ENCODE data around the gene ATP9B. TPM values are rescaled to one million over a fixed set of nuclear protein-coding genes. Genes with fewer than 3 reads are reported as not detected.

Gene ATP9B
- total and polyA plus RNA-seq, 2 experiments from 2014 or later: 8.5 to 12.8 TPM

DNA sequence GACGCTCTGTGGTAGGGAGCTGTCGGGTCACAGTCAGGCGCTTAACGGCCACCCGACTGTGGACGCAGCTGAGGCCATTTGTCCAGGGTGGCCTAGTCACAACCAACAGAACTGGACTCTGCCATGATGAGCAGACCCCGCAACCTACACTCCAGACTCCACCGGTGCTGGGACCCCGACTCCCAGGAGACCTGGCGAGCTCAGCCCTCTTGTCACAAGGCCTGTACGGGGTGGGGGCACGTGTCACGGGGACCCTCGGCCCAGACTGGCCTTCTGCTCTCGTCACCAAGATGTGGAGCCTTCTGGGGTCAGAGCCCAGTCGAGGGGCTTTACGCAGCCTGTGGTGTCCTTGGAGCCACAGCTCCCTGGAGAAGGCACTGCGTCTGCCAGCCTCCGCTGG, 349.0 kb downstream of the ATP9B start:
- no peaks in the 10 kb centered on the region for H3K36me3 ChIP-seq (ENCODE audit: low read depth)
- no peaks in the 10 kb centered on the region; the same call in 1 of the 2 replicates for H3K79me2 ChIP-seq (ENCODE audit: insufficient read depth)
- no peaks in the 10 kb centered on the region for H3K9me3 ChIP-seq (ENCODE audit: low read depth)
- WGBS, 2 experiments (ENCODE audit: low coverage in 1 of 2, low lambda C conversion rate in 2 of 2, missing lambda C conversion rate in 2 of 2): 93 to 96% methylated on average over 11 to 19 of the region's 19 CpGs
- H3K9me2 ChIP-seq (ENCODE audit: insufficient read depth): no peaks in the 10 kb centered on the region
- TF ChIP-seq EZH2 (IDR thresholded peaks at IDR 0.05; ENCODE audit: insufficient read depth, poor library complexity, severe bottlenecking): no peak
- TF ChIP-seq EZH2phosphoT487 (IDR thresholded peaks at IDR 0.05; ENCODE audit: insufficient read depth, low read depth): no peak
- in situ Hi-C loops (cut with MboI): no loop called here
- no peak overlapping the region for H3K9ac ChIP-seq
- no peaks in the 10 kb centered on the region for H4K20me1 ChIP-seq (ENCODE audit: insufficient read depth)
- no peak overlapping the region for H3K4me3 ChIP-seq
- peaks cover 13% of the 10 kb centered on the region for H3K4me1 ChIP-seq (ENCODE audit: insufficient read depth)
- no peak overlapping the region for H2AFZ ChIP-seq
- no peak for DNase-seq
- H3K27ac ChIP-seq: no peak overlapping the region
- no peaks in the 10 kb centered on the region for H3F3A ChIP-seq (ENCODE audit: insufficient read depth)
- H3K4me2 ChIP-seq (ENCODE audit: unreplicated experiment): no peak overlapping the region
- H3K27me3 ChIP-seq (replicated peaks; ENCODE audit: insufficient read depth): no peaks in the 10 kb centered on the region

DNA sequence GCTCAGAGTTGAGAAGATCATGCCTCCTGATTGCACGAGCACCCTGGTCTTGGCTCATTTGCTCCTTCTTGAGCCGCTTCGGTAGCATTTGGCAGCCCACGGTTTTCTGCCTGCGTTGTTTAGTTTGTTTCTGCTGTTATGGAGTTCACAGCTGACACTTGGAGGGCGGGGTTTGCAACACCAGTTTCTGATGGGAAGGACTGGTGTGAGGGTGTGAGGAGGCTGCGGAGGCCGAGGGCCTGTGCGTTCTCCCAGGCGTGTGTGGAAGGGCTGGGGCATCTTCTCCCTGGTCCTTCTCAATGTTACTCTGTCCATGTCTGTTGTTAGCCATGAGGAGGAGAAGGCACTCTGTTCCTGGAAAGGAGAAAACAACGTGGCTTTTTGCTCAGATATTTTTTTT, 349.4 kb downstream of the ATP9B start:
- WGBS, 2 experiments (ENCODE audit: low coverage in 1 of 2, low lambda C conversion rate in 2 of 2, missing lambda C conversion rate in 2 of 2): 83 to 84% methylated on average over 11 of the region's 11 CpGs
- Histone ChIP-seq H3K4me3 (no peak overlapping the region), H3K27me3 (replicated peaks; ENCODE audit: insufficient read depth) (no peaks in the 10 kb centered on the region), H3K9me2 (ENCODE audit: insufficient read depth) (no peaks in the 10 kb centered on the region), H3F3A (ENCODE audit: insufficient read depth) (no peaks in the 10 kb centered on the region), H3K36me3 (ENCODE audit: low read depth) (no peaks in the 10 kb centered on the region), H3K4me2 (ENCODE audit: unreplicated experiment) (no peak overlapping the region), H2AFZ (no peak overlapping the region), H3K4me1 (ENCODE audit: insufficient read depth) (peaks cover 13% of the 10 kb centered on the region), H3K27ac (no peak overlapping the region), H3K79me2 (ENCODE audit: insufficient read depth) (no peaks in the 10 kb centered on the region; the same call in 1 of the 2 replicates), H4K20me1 (ENCODE audit: insufficient read depth) (no peaks in the 10 kb centered on the region), H3K9ac (no peak overlapping the region), H3K9me3 (ENCODE audit: low read depth) (no peaks in the 10 kb centered on the region)
- in situ Hi-C loops (cut with MboI): no loop called here
- DNase-seq: no peak
- TF ChIP-seq EZH2phosphoT487 (IDR thresholded peaks at IDR 0.05; ENCODE audit: insufficient read depth, low read depth): no peak
- TF ChIP-seq EZH2 (IDR thresholded peaks at IDR 0.05; ENCODE audit: insufficient read depth, poor library complexity, severe bottlenecking): no peak

- 92 to 95% methylated on average over 24 to 48 of the region's 48 CpGs for WGBS, 2 experiments (ENCODE audit: low coverage in 1 of 2, low lambda C conversion rate in 2 of 2, missing lambda C conversion rate in 2 of 2)
- Histone ChIP-seq H3K4me3 (no peak overlapping the region), H4K20me1 (ENCODE audit: insufficient read depth) (no peaks in the 10 kb centered on the region), H3K9me3 (ENCODE audit: low read depth) (no peaks in the 10 kb centered on the region), H3K4me1 (ENCODE audit: insufficient read depth) (peaks cover 13% of the 10 kb centered on the region), H3K27me3 (replicated peaks; ENCODE audit: insufficient read depth) (no peaks in the 10 kb centered on the region), H3K9me2 (ENCODE audit: insufficient read depth) (no peaks in the 10 kb centered on the region), H3K4me2 (ENCODE audit: unreplicated experiment) (no peak overlapping the region), H2AFZ (no peak overlapping the region), H3K27ac (no peak overlapping the region), H3K79me2 (ENCODE audit: insufficient read depth) (no peaks in the 10 kb centered on the region), H3K9ac (no peak overlapping the region), H3F3A (ENCODE audit: insufficient read depth) (no peaks in the 10 kb centered on the region), H3K36me3 (ENCODE audit: low read depth) (no peaks in the 10 kb centered on the region)
- DNase-seq: no peak
- in situ Hi-C loops (cut with MboI): no loop called here
- TF ChIP-seq EZH2 (IDR thresholded peaks at IDR 0.05; ENCODE audit: insufficient read depth, poor library complexity, severe bottlenecking) (no peak), EZH2phosphoT487 (IDR thresholded peaks at IDR 0.05; ENCODE audit: insufficient read depth, low read depth) (no peak)
Observed at GRCh38 chr18:79420033-79420745, 351.0 kb downstream of the ATP9B start.

GRCh38 chr18:79421275-79421857, 352.2 kb downstream of the ATP9B start:
- no peaks in the 10 kb centered on the region for H3F3A ChIP-seq (ENCODE audit: insufficient read depth)
- peaks cover 13% of the 10 kb centered on the region for H3K4me1 ChIP-seq (ENCODE audit: insufficient read depth)
- DNase-seq: no peak
- no peaks in the 10 kb centered on the region for H4K20me1 ChIP-seq (ENCODE audit: insufficient read depth)
- no peaks in the 10 kb centered on the region for H3K9me2 ChIP-seq (ENCODE audit: insufficient read depth)
- H3K9me3 ChIP-seq (ENCODE audit: low read depth): no peaks in the 10 kb centered on the region
- peak overlapping the region; percentile 47; the same call in 1 of the 2 replicates for H3K9ac ChIP-seq
- 60 to 63% methylated on average over 25 to 26 of the region's 26 CpGs for WGBS, 2 experiments (ENCODE audit: low coverage in 1 of 2, low lambda C conversion rate in 2 of 2, missing lambda C conversion rate in 2 of 2)
- in situ Hi-C loops (cut with MboI): no loop called here
- no peaks in the 10 kb centered on the region for H3K79me2 ChIP-seq (ENCODE audit: insufficient read depth)
- H3K27me3 ChIP-seq (replicated peaks; ENCODE audit: insufficient read depth): no peaks in the 10 kb centered on the region
- peak overlapping the region; percentile 13 for H3K4me2 ChIP-seq (ENCODE audit: unreplicated experiment)
- peak overlapping the region; percentile 44 for H3K27ac ChIP-seq
- TF ChIP-seq EZH2phosphoT487 (IDR thresholded peaks at IDR 0.05; ENCODE audit: insufficient read depth, low read depth): no peak
- TF ChIP-seq EZH2 (IDR thresholded peaks at IDR 0.05; ENCODE audit: insufficient read depth, poor library complexity, severe bottlenecking): no peak
- no peaks in the 10 kb centered on the region for H3K36me3 ChIP-seq (ENCODE audit: low read depth)
- no peak overlapping the region for H2AFZ ChIP-seq
- H3K4me3 ChIP-seq: no peak overlapping the region

Measured in GM23248 (cell line).